HG02623 (cell line): Measurements from ENCODE around the gene PGM5.

Source experiments
- ATAC-seq: cut with Tn5 transposase; IDR thresholded peaks from one replicate; pipeline ENCODE4 v1.9.1; 2021; ENCODE audit warnings: moderate library complexity; ENCODE audit not compliant: unreplicated experiment

Gene PGM5

DNA sequence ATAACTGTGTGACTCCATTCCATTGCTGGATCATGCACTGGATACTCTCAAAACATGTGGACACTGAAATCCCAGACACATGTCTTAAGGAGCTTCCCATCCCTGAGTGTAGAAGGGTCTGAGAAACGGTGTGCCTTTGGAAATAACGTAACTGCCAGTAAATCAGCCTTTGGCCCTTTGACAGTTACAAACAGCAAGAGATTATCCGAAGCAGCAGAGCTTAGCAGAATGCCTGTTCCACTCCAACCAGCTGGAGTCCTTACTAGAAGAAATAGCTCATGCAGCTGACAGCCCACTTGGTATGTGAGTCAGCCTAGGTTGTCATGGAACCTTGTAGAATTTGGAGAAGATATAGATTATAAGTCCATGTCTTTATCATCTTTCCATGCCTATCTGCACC, 177.3 kb downstream of the PGM5 start:
- ATAC-seq, result no peak

- ATAC-seq, result no peak
Measured at GRCh38 chr9:68536876-68537615, 180.6 kb downstream of the PGM5 start.

- ATAC-seq, result no peak
Measured at GRCh38 chr9:68537616-68537880, 181.1 kb downstream of the PGM5 start.

DNA sequence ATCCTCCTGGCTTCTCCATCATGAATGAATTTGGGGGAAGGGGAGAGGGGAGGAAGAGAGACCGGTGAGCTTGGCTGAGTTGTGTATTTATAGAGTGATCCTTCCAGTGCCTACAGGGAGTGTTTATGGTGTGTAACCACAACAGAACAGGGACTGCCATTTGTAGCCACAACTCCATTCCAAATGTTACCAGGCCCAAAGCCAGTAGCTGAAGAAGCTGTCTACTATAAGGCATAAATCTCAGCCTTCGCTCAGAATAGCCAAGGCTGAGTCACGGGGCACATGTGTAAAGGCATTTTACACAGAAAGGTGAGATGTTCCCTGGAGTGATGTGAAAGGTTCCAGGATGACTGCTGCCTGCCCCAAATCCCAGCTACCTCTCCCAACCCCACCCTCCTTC, 181.8 kb downstream of the PGM5 start:
- ATAC-seq, result no peak

GRCh38 chr9:68540712-68541535, 184.5 kb downstream of the PGM5 start, which contains the start of gene TMEM252:
TMEM252 (minus strand) TSS chr9:68540883; CDS start chr9:68540814, 69 bp downstream.
- no peak for ATAC-seq

DNA sequence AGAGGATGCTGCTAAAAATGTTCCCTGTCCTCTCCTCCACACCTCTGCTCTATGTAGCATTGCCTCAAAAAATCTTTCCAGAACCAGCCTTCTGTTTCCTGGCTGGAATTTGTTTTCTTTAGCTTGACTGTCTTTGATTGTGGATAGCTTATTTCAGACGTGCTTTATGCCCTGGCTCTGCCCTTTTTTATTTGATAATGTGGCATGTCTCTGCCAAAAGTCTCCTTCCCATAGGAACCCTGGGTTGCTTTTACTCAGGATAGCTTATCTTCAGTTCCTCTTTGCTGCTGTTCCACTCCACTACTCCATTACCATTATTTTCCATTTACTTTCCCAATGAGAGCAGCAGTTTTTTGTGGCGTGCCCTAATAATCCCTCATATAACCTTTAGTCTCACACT, 185.2 kb downstream of the PGM5 start:
- ATAC-seq, result no peak

DNA sequence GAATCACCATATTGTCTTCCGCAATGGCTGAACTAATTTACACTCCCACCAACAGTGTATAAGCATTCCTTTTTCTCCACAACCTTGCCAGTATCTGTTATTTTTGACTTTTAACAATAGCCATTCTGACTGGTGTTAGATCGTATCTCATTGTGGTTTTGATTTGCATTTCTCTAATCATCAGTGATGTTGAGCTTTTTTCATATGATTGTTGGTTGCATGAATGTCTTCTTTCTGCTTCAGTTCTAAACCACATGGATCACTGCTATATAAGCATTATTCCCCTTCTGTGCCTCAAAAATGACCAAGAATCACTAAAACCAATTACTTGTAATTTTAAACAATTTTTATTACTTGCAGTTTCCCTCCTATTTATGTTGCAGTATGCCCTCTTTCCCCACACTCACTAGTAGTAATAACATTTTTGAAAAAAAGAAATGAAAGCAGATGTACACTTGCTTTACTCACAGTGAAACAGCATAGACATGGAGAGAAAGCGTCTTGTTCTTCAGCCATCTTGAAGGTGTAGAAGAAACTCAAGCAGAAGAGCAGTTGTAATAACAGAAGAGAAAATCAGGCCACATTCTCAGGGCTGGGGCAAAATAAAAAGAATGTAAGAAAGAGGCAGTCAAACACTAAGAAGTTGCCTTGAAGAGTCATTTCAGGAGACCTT, 188.8 kb downstream of the PGM5 start:
- ATAC-seq, result no peak

DNA sequence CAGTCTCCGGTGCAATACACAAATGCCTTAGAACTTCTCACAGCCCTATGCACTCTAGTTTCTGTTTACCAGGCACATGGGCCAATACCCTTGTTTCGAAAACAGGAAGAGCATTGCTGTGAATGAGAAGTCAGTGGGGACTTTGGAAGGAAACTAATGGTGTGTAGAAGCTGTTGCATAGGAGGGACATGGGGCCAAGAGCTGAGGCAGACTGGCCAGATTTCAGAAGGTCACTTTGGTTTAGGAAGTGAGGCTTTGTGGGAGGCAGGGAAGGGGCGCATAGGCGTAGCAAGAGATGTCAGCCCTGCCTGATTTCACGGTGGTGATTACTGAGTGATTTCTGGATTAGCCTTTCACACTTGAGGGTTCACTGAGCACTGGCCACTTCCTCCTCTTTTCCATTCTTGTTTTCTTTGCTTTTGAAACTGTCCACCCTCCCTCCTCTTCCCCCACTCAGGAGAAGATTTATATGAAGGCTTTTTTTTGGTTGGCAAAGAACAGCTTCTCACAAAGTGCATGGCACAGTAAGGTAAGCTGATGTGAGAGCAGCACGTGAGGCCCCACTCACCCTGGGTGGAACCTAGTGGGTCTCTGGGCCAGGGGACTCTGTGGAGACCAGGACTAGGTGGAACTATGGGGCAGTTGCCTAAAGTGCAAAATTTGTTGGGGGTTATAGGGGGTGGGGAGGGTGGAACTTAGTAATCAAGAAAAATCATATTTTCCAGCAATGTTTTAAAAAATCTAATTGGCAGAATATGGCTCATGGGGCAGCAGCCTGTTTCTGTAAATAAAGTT, 190.4 kb downstream of the PGM5 start:
- peak; percentile 81 for ATAC-seq

DNA sequence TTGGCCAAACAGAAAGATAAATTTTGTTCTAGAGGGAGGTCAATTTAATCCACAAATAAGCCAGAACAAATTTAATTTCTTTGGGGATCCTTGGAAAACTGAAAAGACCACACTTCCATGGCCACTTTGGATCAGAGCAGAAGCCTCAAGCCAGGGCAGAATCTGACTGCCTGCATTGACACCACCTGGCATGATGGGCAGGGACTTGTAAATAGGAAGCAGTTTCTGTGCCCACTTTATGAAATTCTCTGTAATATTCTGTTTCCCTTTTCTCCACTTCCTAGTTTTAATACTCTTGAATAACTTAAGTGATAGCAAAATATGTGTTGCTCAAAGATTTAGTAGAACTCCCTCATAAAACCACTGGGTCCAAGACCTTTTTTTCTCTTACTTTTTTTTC, 191.0 kb downstream of the PGM5 start:
- ATAC-seq, result no peak

- no peak for ATAC-seq
Measured at GRCh38 chr9:68548241-68548640, 191.8 kb downstream of the PGM5 start.

- ATAC-seq, result no peak
Measured at GRCh38 chr9:68551191-68551590, 194.8 kb downstream of the PGM5 start.

DNA sequence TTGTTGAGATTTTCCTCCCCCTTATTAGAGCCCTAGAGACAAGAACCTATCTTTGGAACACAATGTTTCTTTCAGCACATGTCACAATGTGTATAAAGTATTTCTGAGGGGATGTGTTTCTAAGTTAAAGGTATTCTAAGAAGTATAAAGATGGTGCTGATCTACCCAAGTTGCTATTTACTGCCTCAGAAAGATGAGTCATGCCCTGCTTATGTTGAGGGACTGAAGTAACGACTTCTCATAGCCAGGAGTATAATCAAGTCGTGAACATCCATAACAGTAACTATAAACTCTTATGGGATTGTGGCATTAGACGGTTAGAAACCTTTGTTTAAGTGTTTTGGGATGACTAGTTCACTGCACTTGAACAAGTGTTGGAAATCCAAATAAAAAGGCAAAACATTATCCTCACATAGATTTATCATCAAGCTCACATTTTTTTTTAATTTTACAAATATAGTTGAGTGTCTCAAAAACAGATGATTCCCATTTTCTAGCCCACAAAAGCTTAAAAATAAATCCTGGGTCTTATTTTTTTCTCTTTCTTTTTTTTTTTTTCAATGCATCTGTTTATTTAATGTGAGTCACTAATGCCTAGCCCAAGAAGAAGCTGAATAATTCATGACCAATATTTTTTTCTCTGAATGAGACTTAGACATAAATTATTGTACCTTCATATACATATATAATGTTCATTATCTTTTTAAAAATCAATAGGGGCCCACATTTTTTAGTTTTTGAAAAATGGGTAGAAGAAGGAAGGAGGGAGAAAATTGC, 196.5 kb downstream of the PGM5 start:
- ATAC-seq, result no peak

GRCh38 chr9:68555437-68556150, 199.2 kb downstream of the PGM5 start:
- no peak for ATAC-seq

- no peak for ATAC-seq
Measured at GRCh38 chr9:68558545-68558944, 202.1 kb downstream of the PGM5 start.

DNA sequence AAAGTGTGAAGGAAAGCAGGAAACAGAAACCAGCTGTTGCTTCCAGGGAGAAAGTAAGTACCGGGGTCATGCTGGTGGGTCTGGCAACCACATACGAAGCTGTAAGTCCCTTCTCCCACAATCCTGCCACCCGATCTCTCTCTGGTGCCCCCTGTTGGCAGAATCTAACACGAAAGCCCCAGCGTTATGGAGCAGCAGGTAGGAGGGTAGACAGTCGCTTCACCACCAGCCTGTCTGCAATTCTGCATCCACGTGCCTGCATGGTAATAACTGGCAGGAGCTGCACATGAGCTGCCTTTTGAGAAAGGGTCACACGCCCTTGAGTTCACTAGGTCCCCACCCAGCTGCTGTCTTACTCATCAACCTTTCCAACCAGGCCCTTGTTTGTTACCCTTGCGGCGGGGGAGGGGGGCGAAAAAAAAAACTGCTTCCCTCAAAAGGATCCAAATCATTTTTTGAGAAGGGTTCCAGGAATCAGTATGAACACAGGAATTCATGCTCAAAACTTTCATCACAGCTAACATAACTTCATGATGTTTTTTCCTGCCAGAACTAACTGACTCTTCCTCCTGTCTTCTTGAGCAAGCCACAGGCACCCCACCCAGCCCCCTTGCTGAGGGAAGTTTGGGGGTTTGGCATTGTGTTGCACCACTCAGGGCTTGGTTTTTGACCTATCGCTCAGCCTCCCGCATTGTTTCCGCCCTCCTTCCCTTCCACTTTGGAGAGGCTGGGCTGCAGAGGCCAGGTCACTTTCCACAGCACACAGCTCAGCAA, 203.8 kb downstream of the PGM5 start:
- ATAC-seq, result no peak

- no peak for ATAC-seq
Measured at GRCh38 chr9:68562461-68562860, 206.1 kb downstream of the PGM5 start.

- no peak for ATAC-seq
Measured at GRCh38 chr9:68567565-68567964, 211.2 kb downstream of the PGM5 start.

DNA sequence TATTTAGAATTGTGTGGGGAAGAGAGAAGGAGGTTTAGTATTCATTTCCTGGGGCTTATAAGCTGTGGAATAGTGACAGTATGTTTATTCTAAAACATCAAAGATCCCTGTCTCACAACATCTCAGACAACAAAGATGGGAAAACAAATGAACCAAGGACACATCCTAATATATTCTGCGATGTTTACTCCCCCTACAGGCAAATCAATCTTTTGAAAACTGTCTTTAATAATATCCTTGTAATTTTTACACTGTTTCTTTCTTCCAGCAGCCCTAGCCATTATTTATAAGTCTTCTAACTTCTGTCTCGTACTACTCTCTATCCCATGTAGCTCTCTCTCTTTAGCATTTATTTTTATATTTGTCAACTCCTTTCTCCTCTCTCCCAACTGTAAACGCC, 217.7 kb downstream of the PGM5 start:
- ATAC-seq, result no peak

GRCh38 chr9:68575817-68576216, 219.4 kb downstream of the PGM5 start:
- ATAC-seq, result no peak
